Mucosa of descending colon (tissue), 3 donors: ENCODE data around the gene CCSER1. TPM values are rescaled to one million over a fixed set of nuclear protein-coding genes. Genes with fewer than 3 reads are reported as not detected.

Experiments
- ATAC-seq: fragments of 200-7000 bp; cut with Tn5 transposase; one replicate; pipeline ENCODE4 v1.9.1; 2020; ENCODE audit warnings: mild to moderate bottlenecking, moderate library complexity
- DNase-seq, 3 donors: peaks; one replicate each; pipeline ENCODE4 v3.0.0-alpha.2; 2020
- H3K36me3 ChIP-seq: fragments of 200-600 bp; one replicate; pipeline ENCODE4 v1.8.0; 2021; ENCODE audit warnings: low read depth, mild to moderate bottlenecking
- H3K4me1 ChIP-seq: fragments of 200-600 bp; one replicate; pipeline ENCODE4 v1.8.0; 2021; ENCODE audit warnings: low read depth, mild to moderate bottlenecking
- H3K4me3 ChIP-seq: fragments of 200-600 bp; one replicate; pipeline ENCODE4 v1.8.0; 2021; ENCODE audit warnings: mild to moderate bottlenecking
- H3K9me3 ChIP-seq: fragments of 200-600 bp; one replicate; pipeline ENCODE4 v1.8.0; 2021; ENCODE audit warnings: mild to moderate bottlenecking
- intact Hi-C, 2 donors: fragments of 100-400 bp; cut with DNase I in 1 of 2; cut with micrococcal nuclease in 1 of 2; formaldehyde crosslinking; loops; one replicate each; pipeline versions ENCODE4 v1.11.0 to v1.11.1; 2022; cut with DNase I, micrococcal nuclease
- total RNA-seq, 3 donors: library from RNA; stranded (reverse); fragmentation: NEBNext Ultra II Directional in 2 of 3; extraction: Animal tissue kit (Norgen Biotek cat#: 25700) in 2 of 3; gene quantifications; one replicate each; pipeline versions ENCODE4 v1.2.1 to v1.2.4, GENCODE V29; 2021 to 2023
- TF ChIP-seq, protein P1 (sequence below): fragments of 200-600 bp; IDR thresholded peaks from one replicate; pipeline ENCODE4 v1.8.0; 2022; ENCODE audit warnings: antibody characterized with exemption, mild to moderate bottlenecking
- donor health status: DM: no; HTN: no; CAD: no; lungs with moderate emphysema.
- donor health status: DM: no; HTN: no; CAD: no.
- donor health status: DM: no; HTN: yes; CAD: no.

The CCSER1 gene
- total RNA-seq, 3 donors from 2014 or later, result 11.1 to 32.4 (median 13.3) TPM

GRCh38 chr4:90498175-90498574 is 371.0 kb downstream of the CCSER1 start:
- TF ChIP-seq, protein P1, sequence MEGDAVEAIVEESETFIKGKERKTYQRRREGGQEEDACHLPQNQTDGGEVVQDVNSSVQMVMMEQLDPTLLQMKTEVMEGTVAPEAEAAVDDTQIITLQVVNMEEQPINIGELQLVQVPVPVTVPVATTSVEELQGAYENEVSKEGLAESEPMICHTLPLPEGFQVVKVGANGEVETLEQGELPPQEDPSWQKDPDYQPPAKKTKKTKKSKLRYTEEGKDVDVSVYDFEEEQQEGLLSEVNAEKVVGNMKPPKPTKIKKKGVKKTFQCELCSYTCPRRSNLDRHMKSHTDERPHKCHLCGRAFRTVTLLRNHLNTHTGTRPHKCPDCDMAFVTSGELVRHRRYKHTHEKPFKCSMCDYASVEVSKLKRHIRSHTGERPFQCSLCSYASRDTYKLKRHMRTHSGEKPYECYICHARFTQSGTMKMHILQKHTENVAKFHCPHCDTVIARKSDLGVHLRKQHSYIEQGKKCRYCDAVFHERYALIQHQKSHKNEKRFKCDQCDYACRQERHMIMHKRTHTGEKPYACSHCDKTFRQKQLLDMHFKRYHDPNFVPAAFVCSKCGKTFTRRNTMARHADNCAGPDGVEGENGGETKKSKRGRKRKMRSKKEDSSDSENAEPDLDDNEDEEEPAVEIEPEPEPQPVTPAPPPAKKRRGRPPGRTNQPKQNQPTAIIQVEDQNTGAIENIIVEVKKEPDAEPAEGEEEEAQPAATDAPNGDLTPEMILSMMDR, result no peak
- Histone ChIP-seq H3K4me3 (no peak overlapping the region), H3K4me1 (no peaks in the 10 kb centered on the region), H3K36me3 (no peaks in the 10 kb centered on the region), H3K9me3 (peaks cover 10% of the 10 kb centered on the region)
- DNase-seq (no peak), ATAC-seq (no peak)
- intact Hi-C loops, result no loop called here

DNA sequence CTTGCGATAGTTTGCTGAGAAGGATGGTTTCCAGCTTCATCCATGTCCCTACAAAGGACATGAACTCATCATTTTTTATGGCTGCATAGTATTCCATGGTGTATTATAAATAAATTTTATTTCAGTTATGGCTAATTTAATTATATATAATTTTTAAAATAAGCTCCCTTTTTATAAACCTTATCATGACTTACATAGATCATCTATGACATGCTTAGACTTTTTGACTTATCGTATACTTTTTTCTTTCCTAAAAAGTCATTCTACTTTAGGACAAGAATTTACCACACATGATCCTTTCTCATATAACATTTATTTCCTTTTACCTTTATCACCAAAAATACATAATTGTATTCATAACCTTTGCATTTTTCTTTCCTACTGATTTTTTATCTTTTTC is 376.5 kb downstream of the CCSER1 start:
- Histone ChIP-seq H3K4me1 (no peaks in the 10 kb centered on the region), H3K9me3 (peaks cover 21% of the 10 kb centered on the region), H3K36me3 (no peaks in the 10 kb centered on the region), H3K4me3 (no peak overlapping the region)
- DNase-seq (no peak), ATAC-seq (no peak)
- TF ChIP-seq, protein P1, result no peak
- intact Hi-C loops, result no loop called here

DNA sequence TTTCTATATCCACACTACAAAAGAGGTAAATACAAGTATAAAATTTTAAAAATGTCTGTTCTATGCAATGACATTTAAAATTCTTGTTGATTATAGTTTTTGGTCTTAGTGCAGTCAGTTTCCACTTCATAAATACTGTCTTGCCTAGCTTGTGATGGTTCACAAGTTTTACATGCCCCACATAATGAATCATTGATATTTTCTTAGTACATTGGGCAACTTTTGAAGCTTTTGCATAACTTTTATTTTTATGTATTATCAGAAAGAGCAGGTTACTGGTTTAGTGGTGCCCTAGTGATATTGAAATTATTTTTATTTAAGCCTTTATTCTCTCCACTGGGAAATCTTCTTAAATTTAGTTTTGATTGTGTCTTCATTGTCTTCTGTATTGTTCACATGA is 388.0 kb downstream of the CCSER1 start:
- ATAC-seq, result no peak

GRCh38 chr4:90528551-90528950 is 401.4 kb downstream of the CCSER1 start:
- Histone ChIP-seq H3K4me1 (no peaks in the 10 kb centered on the region), H3K36me3 (no peaks in the 10 kb centered on the region), H3K9me3 (no peaks in the 10 kb centered on the region), H3K4me3 (no peak overlapping the region)
- intact Hi-C loops, result no loop called here
- TF ChIP-seq, protein P1, result no peak
- DNase-seq (no peak), ATAC-seq (no peak)

More for the DNA sequence above, 388.0 kb downstream of the CCSER1 start:
- H3K4me3 ChIP-seq, result no peak overlapping the region
- H3K4me1 ChIP-seq, result no peaks in the 10 kb centered on the region
- H3K9me3 ChIP-seq, result no peaks in the 10 kb centered on the region
- no peak for DNase-seq
- H3K36me3 ChIP-seq, result no peaks in the 10 kb centered on the region
- intact Hi-C loops, result no loop called here
- TF ChIP-seq, protein P1, result no peak

GRCh38 chr4:90536408-90536807 is 409.2 kb downstream of the CCSER1 start:
- no peak overlapping the region for H3K4me3 ChIP-seq
- H3K9me3 ChIP-seq, result no peaks in the 10 kb centered on the region
- DNase-seq (no peak), ATAC-seq (no peak)
- TF ChIP-seq, protein P1, result no peak
- intact Hi-C loops, result no loop called here
- H3K36me3 ChIP-seq, result no peaks in the 10 kb centered on the region
- no peaks in the 10 kb centered on the region for H3K4me1 ChIP-seq

- intact Hi-C loops, result no loop called here
- no peaks in the 10 kb centered on the region for H3K9me3 ChIP-seq
- H3K4me1 ChIP-seq, result no peaks in the 10 kb centered on the region
- no peak for ATAC-seq
- no peaks in the 10 kb centered on the region for H3K36me3 ChIP-seq
- H3K4me3 ChIP-seq, result no peak overlapping the region
- DNase-seq, result no peak
- TF ChIP-seq, protein P1, result no peak
Measured at GRCh38 chr4:90537491-90537890, 410.3 kb downstream of the CCSER1 start.
